Breast epithelium (tissue), 3 donors: ENCODE data around the gene PIAS2.

ENCODE experiments used
- POLR2A ChIP-seq: fragments of 450-650 bp; IDR thresholded peaks from one replicate; pipeline ENCODE4 v1.6.1; 2016; ENCODE audit warnings: antibody characterized with exemption, mild to moderate bottlenecking, moderate library complexity
- TF ChIP-seq, protein P1 (sequence below), 3 donors: fragments of 450-650 bp; IDR thresholded peaks; one replicate each; pipeline ENCODE4 v1.5.1; 2016 to 2017; ENCODE audit warnings: antibody characterized with exemption in 3 of 3, mild to moderate bottlenecking in 3 of 3, moderate library complexity in 3 of 3

DNA sequence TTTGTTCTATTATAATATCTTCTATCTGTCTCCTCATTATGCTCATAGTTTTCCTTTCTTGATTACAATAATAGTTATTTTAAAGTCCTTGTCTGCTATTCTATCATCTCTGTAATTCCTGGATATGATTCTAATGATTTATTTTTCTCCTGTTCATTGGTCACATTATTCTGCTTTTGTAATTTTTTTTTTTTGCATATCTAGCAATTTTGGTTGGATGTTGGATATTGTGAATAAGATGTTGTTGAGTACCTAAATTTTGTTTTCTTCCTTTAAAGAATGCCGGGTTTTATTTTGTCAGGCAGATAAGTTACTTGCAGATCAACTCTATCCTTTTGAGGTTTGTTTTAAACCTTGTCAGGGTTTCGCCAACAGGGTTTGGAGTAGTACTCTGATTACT is 25.3 kb upstream of the PIAS2 start:
- TF ChIP-seq, protein P1, sequence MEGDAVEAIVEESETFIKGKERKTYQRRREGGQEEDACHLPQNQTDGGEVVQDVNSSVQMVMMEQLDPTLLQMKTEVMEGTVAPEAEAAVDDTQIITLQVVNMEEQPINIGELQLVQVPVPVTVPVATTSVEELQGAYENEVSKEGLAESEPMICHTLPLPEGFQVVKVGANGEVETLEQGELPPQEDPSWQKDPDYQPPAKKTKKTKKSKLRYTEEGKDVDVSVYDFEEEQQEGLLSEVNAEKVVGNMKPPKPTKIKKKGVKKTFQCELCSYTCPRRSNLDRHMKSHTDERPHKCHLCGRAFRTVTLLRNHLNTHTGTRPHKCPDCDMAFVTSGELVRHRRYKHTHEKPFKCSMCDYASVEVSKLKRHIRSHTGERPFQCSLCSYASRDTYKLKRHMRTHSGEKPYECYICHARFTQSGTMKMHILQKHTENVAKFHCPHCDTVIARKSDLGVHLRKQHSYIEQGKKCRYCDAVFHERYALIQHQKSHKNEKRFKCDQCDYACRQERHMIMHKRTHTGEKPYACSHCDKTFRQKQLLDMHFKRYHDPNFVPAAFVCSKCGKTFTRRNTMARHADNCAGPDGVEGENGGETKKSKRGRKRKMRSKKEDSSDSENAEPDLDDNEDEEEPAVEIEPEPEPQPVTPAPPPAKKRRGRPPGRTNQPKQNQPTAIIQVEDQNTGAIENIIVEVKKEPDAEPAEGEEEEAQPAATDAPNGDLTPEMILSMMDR (IDR thresholded peaks at IDR 0.05), result no peak
- TF ChIP-seq POLR2A, result no peak
